Measurements from ENCODE around the gene ITFG1.
"Not testable (repeated sequence)": the region's sequence is repeated elsewhere in the genome, so short reads cannot be mapped to it uniquely, and the experiment has no call there.

Gene ITFG1

GRCh38 chr16:47473792-47474191, 12.9 kb upstream of the ITFG1 start:
- no peak for DNase-seq (ENCODE audit: extremely low read depth in 1 of 2, low read depth in 1 of 2)

GRCh38 chr16:47473004-47473403, 12.1 kb upstream of the ITFG1 start:
- DNase-seq (ENCODE audit: extremely low read depth in 1 of 2, low read depth in 1 of 2), result not testable (repeated sequence)

- no peak for DNase-seq (ENCODE audit: extremely low read depth in 1 of 2, low read depth in 1 of 2)
Observed at GRCh38 chr16:47470810-47471209, 9.9 kb upstream of the ITFG1 start.

GRCh38 chr16:47470211-47470610, 9.3 kb upstream of the ITFG1 start:
- DNase-seq (ENCODE audit: extremely low read depth in 1 of 2, low read depth in 1 of 2), result no peak

GRCh38 chr16:47469227-47469626, 8.4 kb upstream of the ITFG1 start:
- no peak for DNase-seq (ENCODE audit: extremely low read depth in 1 of 2, low read depth in 1 of 2)

GRCh38 chr16:47468070-47468689, 7.3 kb upstream of the ITFG1 start:
- not testable (repeated sequence) for DNase-seq (ENCODE audit: extremely low read depth in 1 of 2, low read depth in 1 of 2)

GRCh38 chr16:47467501-47467900, 6.6 kb upstream of the ITFG1 start:
- no peak for DNase-seq (ENCODE audit: extremely low read depth in 1 of 2, low read depth in 1 of 2)

- no peak for DNase-seq (ENCODE audit: extremely low read depth in 1 of 2, low read depth in 1 of 2)
Observed at GRCh38 chr16:47465919-47466630, 5.2 kb upstream of the ITFG1 start.

- no peak for DNase-seq (ENCODE audit: extremely low read depth in 1 of 2, low read depth in 1 of 2)
Observed at GRCh38 chr16:47463771-47464624, 3.1 kb upstream of the ITFG1 start.

GRCh38 chr16:47461598-47462266, 869 bp upstream of the ITFG1 start:
- peak in 1 of 2 donors; percentile 0 for DNase-seq (ENCODE audit: extremely low read depth in 1 of 2, low read depth in 1 of 2)

- no peak for DNase-seq (ENCODE audit: extremely low read depth in 1 of 2, low read depth in 1 of 2)
Observed at GRCh38 chr16:47460359-47460710, 528 bp downstream of the ITFG1 start.

- DNase-seq (ENCODE audit: extremely low read depth in 1 of 2, low read depth in 1 of 2), result no peak
Observed at GRCh38 chr16:47459603-47460002, 1.3 kb downstream of the ITFG1 start.

GRCh38 chr16:47458331-47458730, 2.5 kb downstream of the ITFG1 start:
- no peak for DNase-seq (ENCODE audit: extremely low read depth in 1 of 2, low read depth in 1 of 2)

GRCh38 chr16:47449788-47450187, 11.1 kb downstream of the ITFG1 start:
- DNase-seq (ENCODE audit: extremely low read depth in 1 of 2, low read depth in 1 of 2), result no peak

GRCh38 chr16:47448830-47449575, 11.9 kb downstream of the ITFG1 start:
- DNase-seq (ENCODE audit: extremely low read depth in 1 of 2, low read depth in 1 of 2), result no peak

GRCh38 chr16:47446431-47446830, 14.4 kb downstream of the ITFG1 start:
- no peak for DNase-seq (ENCODE audit: extremely low read depth in 1 of 2, low read depth in 1 of 2)

GRCh38 chr16:47442884-47443283, 18.0 kb downstream of the ITFG1 start:
- not testable (repeated sequence) for DNase-seq (ENCODE audit: extremely low read depth in 1 of 2, low read depth in 1 of 2)

- DNase-seq (ENCODE audit: extremely low read depth in 1 of 2, low read depth in 1 of 2), result not testable (repeated sequence)
Observed at GRCh38 chr16:47440066-47440465, 20.8 kb downstream of the ITFG1 start.

GRCh38 chr16:47434274-47434673, 26.6 kb downstream of the ITFG1 start:
- DNase-seq (ENCODE audit: extremely low read depth in 1 of 2, low read depth in 1 of 2), result not testable (repeated sequence)

- DNase-seq (ENCODE audit: extremely low read depth in 1 of 2, low read depth in 1 of 2), result no peak
Observed at GRCh38 chr16:47431960-47432359, 28.9 kb downstream of the ITFG1 start.

All from stimulated activated CD8-positive, alpha-beta memory T cell treated with anti-CD3 and anti-CD28 coated beads, Interleukin-7, amount 100 ng/mL, for 48 hours (primary cell).